Activated CD4-positive, alpha-beta T cell treated with anti-CD3 and anti-CD28 coated beads, Interleukin-2, amount 50 U/mL, for 24 hours (primary cell): ENCODE results near the gene SLC25A2.
"Not testable (repeated sequence)": the region's sequence is repeated elsewhere in the genome, so short reads cannot be mapped to it uniquely, and the experiment has no call there.

Experiments used
- DNase-seq, 2 donors: peaks; one replicate each; pipeline ENCODE4 v3.0.0-alpha.2; 2020; ENCODE audit warnings: low read depth in 1 of 2, low spot score in 1 of 2

Gene SLC25A2

GRCh38 chr5:141316963-141317362 is 13.1 kb upstream of the SLC25A2 start:
- not testable (repeated sequence) for DNase-seq

GRCh38 chr5:141313711-141314110 is 9.9 kb upstream of the SLC25A2 start:
- DNase-seq: no peak

GRCh38 chr5:141306630-141307029 is 2.8 kb upstream of the SLC25A2 start:
- no peak for DNase-seq

GRCh38 chr5:141298376-141298775 is 5.5 kb downstream of the SLC25A2 start:
- no peak for DNase-seq

- no peak for DNase-seq
These were observed 30.9 kb downstream of the SLC25A2 start for GRCh38 chr5:141272906-141273305.

GRCh38 chr5:141269195-141269594 is 34.7 kb downstream of the SLC25A2 start:
- DNase-seq: no peak

GRCh38 chr5:141261238-141261546 is 42.7 kb downstream of the SLC25A2 start:
- DNase-seq: no peak

- no peak for DNase-seq
These were observed 43.2 kb downstream of the SLC25A2 start for GRCh38 chr5:141260458-141261237.

- no peak for DNase-seq
These were observed 44.9 kb downstream of the SLC25A2 start for GRCh38 chr5:141258948-141259347.

GRCh38 chr5:141258464-141258863 is 45.4 kb downstream of the SLC25A2 start:
- DNase-seq: no peak
